HG03025 (cell line): ENCODE data around the gene RHOB.
"Not testable (repeated sequence)": the region's sequence is repeated elsewhere in the genome, so short reads cannot be mapped to it uniquely, and the experiment has no call there.

Experiments
- ATAC-seq: cut with Tn5 transposase; IDR thresholded peaks from one replicate; pipeline ENCODE4 v1.9.1; 2021; ENCODE audit warnings: mild to moderate bottlenecking, moderate library complexity; ENCODE audit not compliant: unreplicated experiment, low FRiP score

The RHOB gene

GRCh38 chr2:20446917-20447436, at the start of gene RHOB:
RHOB (plus strand) TSS chr2:20447074; CDS start chr2:20447466, 392 bp downstream.
- ATAC-seq = peak; percentile 94

- ATAC-seq = no peak
Measured at GRCh38 chr2:20397811-20398447, 48.9 kb upstream of the RHOB start.

- no peak for ATAC-seq
Measured at GRCh38 chr2:20398956-20399567, 47.8 kb upstream of the RHOB start.

GRCh38 chr2:20400306-20400705, 46.6 kb upstream of the RHOB start:
- no peak for ATAC-seq

- ATAC-seq = no peak
Measured at GRCh38 chr2:20400787-20401488, 45.9 kb upstream of the RHOB start.

- no peak for ATAC-seq
Measured at GRCh38 chr2:20401489-20401835, 45.4 kb upstream of the RHOB start.

GRCh38 chr2:20403774-20404312, 43.0 kb upstream of the RHOB start:
- no peak for ATAC-seq

GRCh38 chr2:20404950-20405349, 41.9 kb upstream of the RHOB start:
- no peak for ATAC-seq

GRCh38 chr2:20409039-20409438, 37.8 kb upstream of the RHOB start:
- no peak for ATAC-seq

- ATAC-seq = no peak
Measured at GRCh38 chr2:20410556-20411277, 36.2 kb upstream of the RHOB start.

GRCh38 chr2:20411361-20411894, 35.4 kb upstream of the RHOB start:
- ATAC-seq = peak; percentile 85

- ATAC-seq = no peak
Measured at GRCh38 chr2:20414806-20415205, 32.1 kb upstream of the RHOB start.

- no peak for ATAC-seq
Measured at GRCh38 chr2:20415511-20415918, 31.4 kb upstream of the RHOB start.

GRCh38 chr2:20416723-20417122, 30.2 kb upstream of the RHOB start:
- ATAC-seq = no peak

GRCh38 chr2:20417230-20417821, 29.5 kb upstream of the RHOB start:
- ATAC-seq = not testable (repeated sequence)

GRCh38 chr2:20418519-20418918, 28.4 kb upstream of the RHOB start:
- ATAC-seq = no peak

- no peak for ATAC-seq
Measured at GRCh38 chr2:20419007-20419576, 27.8 kb upstream of the RHOB start.

- no peak for ATAC-seq
Measured at GRCh38 chr2:20419752-20420151, 27.1 kb upstream of the RHOB start.

- no peak for ATAC-seq
Measured at GRCh38 chr2:20421336-20421987, 25.4 kb upstream of the RHOB start.
